HepG2 (cell line): ENCODE results near the gene PTEN. TPM values are rescaled to one million over a fixed set of nuclear protein-coding genes. Genes with fewer than 3 reads are reported as not detected.
"Not testable (repeated sequence)": the region's sequence is repeated elsewhere in the genome, so short reads cannot be mapped to it uniquely, and the experiment has no call there.

Experiments
- ATAC-seq: fragments of 200-7000 bp; cut with Tn5 transposase; 3 replicates; pipeline ENCODE4 v1.9.1; 2020; ENCODE audit warnings: mild to moderate bottlenecking, moderate library complexity
- BruUV-seq: library from RNA; stranded (reverse); fragments of 400-500 nt; replicated peaks from 2 replicates; lab custom pipeline; 2021; lab: Mats Ljungman, UMichigan
- CTCF ChIA-PET: fragments of 300-600 bp; formaldehyde crosslinking; extraction: SDS; loops from one replicate; lab custom pipeline; 2021; ENCODE audit warnings: low total read pairs, inconsistent platforms, low intra/inter-chr PET ratio; lab: Yijun Ruan, JAX
- POLR2A ChIA-PET: fragments of 350-600 bp; sonication (Branson Sonifier 250); formaldehyde crosslinking; loops from one replicate; lab custom pipeline; 2020; ENCODE audit warnings: antibody characterized with exemption, inconsistent platforms; lab: Yijun Ruan, JAX
- DNase-seq: peaks from one replicate; pipeline ENCODE4 v3.0.0-alpha.2; 2015; ENCODE audit warnings: low spot score
- FAIRE-seq: peaks from 3 replicates; lab custom pipeline; 2011; peaks lifted over from hg19 to GRCh38; lab: Jason Lieb, UNC
- H2AFZ ChIP-seq: one replicate; pipeline ENCODE4 v1.6.1; 2011; ENCODE audit warnings: low read length, inconsistent platforms
- H3K27ac ChIP-seq: fragments of 300-600 bp; 3 replicates; pipeline ENCODE4 v1.8.0; 2011; ENCODE audit warnings: mixed run types, mild to moderate bottlenecking, mixed read lengths, low read length, inconsistent platforms; ENCODE audit not compliant: insufficient read depth; ENCODE audit errors: extremely low read length
- H3K27me3 ChIP-seq, 2 experiments: fragments of 200-600 bp in 1 of 2; 2 replicates in 1 of 2; 3 replicates in 1 of 2; pipeline versions ENCODE4 v1.6.0 to v1.8.0; 2011; ENCODE audit warnings: low read length in 2 of 2, mild to moderate bottlenecking in 2 of 2, moderate library complexity in 2 of 2, inconsistent platforms in 1 of 2; ENCODE audit not compliant: insufficient read depth in 2 of 2, control insufficient read depth in 1 of 2
- H3K36me3 ChIP-seq, 2 experiments: fragments of 200-600 bp in 1 of 2; replicated peaks in 1 of 2; 2 replicates in 1 of 2; 3 replicates in 1 of 2; pipeline versions ENCODE4 v1.5.1 to v1.8.0; 2011; ENCODE audit warnings: low read length in 2 of 2, inconsistent platforms in 1 of 2; ENCODE audit not compliant: insufficient read depth in 2 of 2, control insufficient read depth in 1 of 2
- H3K4me1 ChIP-seq: 2 replicates; pipeline ENCODE4 v1.5.1; 2012; ENCODE audit warnings: low read length, inconsistent platforms; ENCODE audit not compliant: insufficient read depth
- H3K4me2 ChIP-seq: 2 replicates; pipeline ENCODE4 v1.6.0; 2011; ENCODE audit warnings: low read depth, low read length, inconsistent platforms
- H3K4me3 ChIP-seq, 3 experiments: fragments of 200-600 bp in 1 of 3; sonication (generic), shearing (Covaris generic) in 1 of 3; replicated peaks in 1 of 3; 2 replicates each; pipeline ENCODE4 v1.5.1; 2011 to 2016; ENCODE audit warnings: low read length in 3 of 3, inconsistent platforms in 2 of 3, low read depth in 2 of 3, mild to moderate bottlenecking in 2 of 3, control low read depth in 1 of 3, mixed read lengths in 1 of 3; ENCODE audit not compliant: insufficient read depth in 1 of 3
- H3K79me2 ChIP-seq: one replicate; pipeline ENCODE4 v1.6.1; 2011; ENCODE audit warnings: low read length, inconsistent platforms; ENCODE audit not compliant: insufficient read depth
- H3K9ac ChIP-seq: 2 replicates; pipeline ENCODE4 v1.6.0; 2011; ENCODE audit warnings: mild to moderate bottlenecking, low read depth, low read length, inconsistent platforms; ENCODE audit not compliant: insufficient read depth
- H3K9me3 ChIP-seq: 2 replicates; pipeline ENCODE4 v1.5.1; 2012; ENCODE audit warnings: mild to moderate bottlenecking, low read length
- H4K20me1 ChIP-seq: 2 replicates; pipeline ENCODE4 v1.6.0; 2011; ENCODE audit warnings: inconsistent platforms, mild to moderate bottlenecking, low read length, moderate library complexity; ENCODE audit not compliant: insufficient read depth
- HMG20B ChIP-seq: conservative IDR thresholded peaks from 2 replicates; pipeline ENCODE4 v1.6.1; 2016; ENCODE audit warnings: missing genetic modification reagents, missing compliant biosample characterization
- ISL2 ChIP-seq: sonication (generic); formaldehyde crosslinking; IDR thresholded peaks from 2 replicates; pipeline ENCODE4 v1.5.0; 2020; ENCODE audit warnings: missing genetic modification reagents
- JARID2 ChIP-seq: sonication (generic); formaldehyde crosslinking; IDR thresholded peaks from 2 replicates; pipeline ENCODE4 v1.8.1; 2023; ENCODE audit warnings: missing genetic modification reagents, inconsistent platforms; ENCODE audit not compliant: insufficient replicate concordance
- NR1H2 ChIP-seq: sonication (generic); formaldehyde crosslinking; IDR thresholded peaks from 2 replicates; pipeline ENCODE4 v1.8.1; 2022; ENCODE audit warnings: low read depth, missing genetic modification reagents, borderline replicate concordance
- ZNF17 ChIP-seq: sonication (generic); formaldehyde crosslinking; IDR thresholded peaks from 2 replicates; pipeline ENCODE4 v1.5.0; 2020; ENCODE audit warnings: mild to moderate bottlenecking, missing genetic modification reagents
- ZSCAN20 ChIP-seq: sonication (generic); formaldehyde crosslinking; IDR thresholded peaks from 2 replicates; pipeline ENCODE4 v1.4.0; 2020; ENCODE audit warnings: missing genetic modification reagents, mild to moderate bottlenecking, borderline replicate concordance
- WGBS: methylation state at CpG from one replicate; pipeline ENCODE4 v1.1.6; 2017; ENCODE audit warnings: low lambda C conversion rate; 5-methylcytosine and 5-hydroxymethylcytosine counted together
- in situ Hi-C: cut with HindIII; loops from 2 replicates; pipeline ENCODE4 v1.10.0; 2017; ENCODE audit warnings: low pct_unique_long_range_greater_than_20kb; ENCODE audit not compliant: extremely low pct_ligation_motif_present
- intact Hi-C: fragments of 100-400 bp; cut with micrococcal nuclease; formaldehyde crosslinking; loops from one replicate; pipeline ENCODE4 v1.10.0; 2022; ENCODE audit not compliant: unreplicated experiment
- polyA plus RNA-seq, 8 experiments: library from polyadenylated mRNA; depleted of rRNA in 3 of 8; stranded (reverse) in 7 of 8; unstranded in 1 of 8; fragments of >200 nt; fragmentation: Illumina TruSeq in 4 of 8; extraction: Trizol in 4 of 8; gene quantifications; 2 replicates each; pipeline versions ENCODE4 v1.2.1 to v1.2.3, GENCODE V29; 2011 to 2016; ENCODE audit warnings: low read depth in 4 of 8, missing spikeins in 1 of 8, mixed read lengths in 1 of 8; ENCODE audit not compliant: insufficient read depth in 1 of 8
- total RNA-seq, 5 experiments: library from RNA; depleted of rRNA; stranded (reverse); fragments of >200 nt; fragmentation: Illumina TruSeq; extraction: Trizol; gene quantifications; 2 replicates each; pipeline ENCODE4 v1.2.3, GENCODE V29; 2016; ENCODE audit warnings: low read depth in 1 of 5
- TF ChIP-seq, protein P1 (sequence below): sonication (generic); formaldehyde crosslinking; IDR thresholded peaks from 2 replicates; pipeline ENCODE4 v1.4.0; 2020; ENCODE audit warnings: missing genetic modification reagents, borderline replicate concordance
- TF ChIP-seq, protein P2 (sequence below): fragments of 450-650 bp; IDR thresholded peaks from 2 replicates; pipeline ENCODE4 v1.6.1; 2017

PTEN gene
- total and polyA plus RNA-seq, 2 of the 13 experiments (the other 11 are each of a cell fraction or from before 2014, with no cell fraction given), result 30.3 to 61.3 TPM

DNA sequence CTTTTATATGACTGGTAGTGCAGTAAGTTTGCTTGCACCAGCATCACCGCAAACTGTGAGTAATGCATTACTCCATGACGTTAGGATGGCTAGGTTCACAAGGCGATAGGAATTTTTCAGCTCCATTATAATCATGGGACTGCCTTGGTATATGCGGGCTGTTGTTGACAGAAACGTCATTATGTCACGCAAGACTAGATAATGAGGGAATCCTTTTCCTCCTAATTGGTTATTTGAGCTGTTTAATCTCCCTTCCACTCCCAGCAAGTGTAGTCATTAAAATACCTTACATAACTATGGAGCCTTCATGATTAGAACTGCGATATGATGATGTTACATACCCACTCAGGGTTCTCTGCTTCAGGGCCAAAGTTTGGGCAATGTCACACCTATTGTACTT, 17.4 kb upstream of the PTEN start:
- Histone ChIP-seq H3K9ac (no peak overlapping the region), H3K27ac (no peak overlapping the region), H3K4me2 (no peak overlapping the region), H3K4me3 (no peak overlapping the region), H3K36me3 (no peaks in the 10 kb centered on the region), H2AFZ (no peak overlapping the region), H4K20me1 (no peaks in the 10 kb centered on the region), H3K4me1 (peaks cover 32% of the 10 kb centered on the region)
- no TSS peak for BruUV-seq
- FAIRE-seq (no peak), ATAC-seq (no peak)
- in situ Hi-C loops, result no loop called here
- 77% methylated on average over 7 of the region's 7 CpGs for WGBS
- POLR2A ChIA-PET, result interaction anchor here (0.7 to 2.4 kb wide), 2 partner anchors 11 to 17 kb away, joined by 4 to 13 read pairs; partner anchors contain the start of genes KLLN and PTEN
- TF ChIP-seq, protein P1, sequence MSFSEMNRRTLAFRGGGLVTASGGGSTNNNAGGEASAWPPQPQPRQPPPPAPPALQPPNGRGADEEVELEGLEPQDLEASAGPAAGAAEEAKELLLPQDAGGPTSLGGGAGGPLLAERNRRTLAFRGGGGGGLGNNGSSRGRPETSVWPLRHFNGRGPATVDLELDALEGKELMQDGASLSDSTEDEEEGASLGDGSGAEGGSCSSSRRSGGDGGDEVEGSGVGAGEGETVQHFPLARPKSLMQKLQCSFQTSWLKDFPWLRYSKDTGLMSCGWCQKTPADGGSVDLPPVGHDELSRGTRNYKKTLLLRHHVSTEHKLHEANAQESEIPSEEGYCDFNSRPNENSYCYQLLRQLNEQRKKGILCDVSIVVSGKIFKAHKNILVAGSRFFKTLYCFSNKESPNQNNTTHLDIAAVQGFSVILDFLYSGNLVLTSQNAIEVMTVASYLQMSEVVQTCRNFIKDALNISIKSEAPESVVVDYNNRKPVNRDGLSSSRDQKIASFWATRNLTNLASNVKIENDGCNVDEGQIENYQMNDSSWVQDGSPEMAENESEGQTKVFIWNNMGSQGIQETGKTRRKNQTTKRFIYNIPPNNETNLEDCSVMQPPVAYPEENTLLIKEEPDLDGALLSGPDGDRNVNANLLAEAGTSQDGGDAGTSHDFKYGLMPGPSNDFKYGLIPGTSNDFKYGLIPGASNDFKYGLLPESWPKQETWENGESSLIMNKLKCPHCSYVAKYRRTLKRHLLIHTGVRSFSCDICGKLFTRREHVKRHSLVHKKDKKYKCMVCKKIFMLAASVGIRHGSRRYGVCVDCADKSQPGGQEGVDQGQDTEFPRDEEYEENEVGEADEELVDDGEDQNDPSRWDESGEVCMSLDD (CRISPR knock-in tag), result no peak
- TF ChIP-seq ZNF17 (CRISPR knock-in tag), result no peak
- TF ChIP-seq, protein P2, sequence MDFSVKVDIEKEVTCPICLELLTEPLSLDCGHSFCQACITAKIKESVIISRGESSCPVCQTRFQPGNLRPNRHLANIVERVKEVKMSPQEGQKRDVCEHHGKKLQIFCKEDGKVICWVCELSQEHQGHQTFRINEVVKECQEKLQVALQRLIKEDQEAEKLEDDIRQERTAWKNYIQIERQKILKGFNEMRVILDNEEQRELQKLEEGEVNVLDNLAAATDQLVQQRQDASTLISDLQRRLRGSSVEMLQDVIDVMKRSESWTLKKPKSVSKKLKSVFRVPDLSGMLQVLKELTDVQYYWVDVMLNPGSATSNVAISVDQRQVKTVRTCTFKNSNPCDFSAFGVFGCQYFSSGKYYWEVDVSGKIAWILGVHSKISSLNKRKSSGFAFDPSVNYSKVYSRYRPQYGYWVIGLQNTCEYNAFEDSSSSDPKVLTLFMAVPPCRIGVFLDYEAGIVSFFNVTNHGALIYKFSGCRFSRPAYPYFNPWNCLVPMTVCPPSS, result no peak
- TF ChIP-seq ISL2, result no peak
- no peak for TF ChIP-seq NR1H2
- TF ChIP-seq ZSCAN20 (CRISPR knock-in tag), result no peak
- TF ChIP-seq JARID2 (CRISPR knock-in tag), result no peak
- TF ChIP-seq HMG20B (CRISPR knock-in tag), result no peak
- TF ChIP-seq, all 625 proteins: peak for 0
- CTCF ChIA-PET, result no interaction called here
- Histone ChIP-seq H3K27me3 (no peaks in the 10 kb centered on the region), H3K9me3 (no peaks in the 10 kb centered on the region), H3K79me2 (no peaks in the 10 kb centered on the region)
- intact Hi-C loops, result no loop called here
- DNase-seq, result no peak

- H3K9me3 ChIP-seq, BruUV-seq, DNase-seq, H3K4me2 ChIP-seq, H2AFZ ChIP-seq, H3K79me2 ChIP-seq, ATAC-seq, H3K9ac ChIP-seq, H3K27me3 ChIP-seq, H4K20me1 ChIP-seq, intact Hi-C loops, CTCF ChIA-PET, H3K27ac ChIP-seq, FAIRE-seq, H3K36me3 ChIP-seq, in situ Hi-C loops, H3K4me3 ChIP-seq: not testable (repeated sequence)
- peaks cover 30% of the 10 kb centered on the region for H3K4me1 ChIP-seq
- WGBS, result 70% methylated on average over 8 of the region's 8 CpGs
- POLR2A ChIA-PET, result interaction anchor here (0.7 to 2.4 kb wide), 2 partner anchors 11 to 16 kb away, joined by 4 to 13 read pairs; partner anchors contain the start of genes KLLN and PTEN
These were observed 16.7 kb upstream of the PTEN start for GRCh38 chr10:87846711-87847110.
